Effector memory CD4-positive, alpha-beta T cell (primary cell): Measurements from ENCODE around the gene ZNF697.

Source experiments
- DNase-seq, 3 donors: peaks; one replicate each; pipeline ENCODE4 v3.0.0-alpha.2; 2020
- H3K27ac ChIP-seq: 2 replicates; pipeline ENCODE4 v1.7.0; 2013; ENCODE audit warnings: mild to moderate bottlenecking, low read length, moderate library complexity; ENCODE audit not compliant: insufficient read depth, poor library complexity, severe bottlenecking
- H3K27me3 ChIP-seq: replicated peaks from 2 replicates; pipeline ENCODE4 v1.7.0; 2013; ENCODE audit warnings: mild to moderate bottlenecking, low read length; ENCODE audit not compliant: insufficient read depth, control insufficient read depth, poor library complexity, severe bottlenecking
- H3K36me3 ChIP-seq: 2 replicates; pipeline ENCODE4 v1.7.0; 2013; ENCODE audit warnings: mild to moderate bottlenecking, low read length, moderate library complexity; ENCODE audit not compliant: control insufficient read depth, insufficient read depth
- H3K4me1 ChIP-seq: 2 replicates; pipeline ENCODE4 v1.7.0; 2013; ENCODE audit warnings: low read length, mild to moderate bottlenecking; ENCODE audit not compliant: control insufficient read depth, insufficient read depth, poor library complexity, severe bottlenecking
- H3K4me3 ChIP-seq: 2 replicates; pipeline ENCODE4 v1.7.0; 2013; ENCODE audit warnings: low read length, low read depth, mild to moderate bottlenecking; ENCODE audit not compliant: insufficient read depth, poor library complexity, severe bottlenecking
- H3K9me3 ChIP-seq: 2 replicates; pipeline ENCODE4 v1.7.0; 2013; ENCODE audit warnings: mild to moderate bottlenecking, low read length, moderate library complexity; ENCODE audit not compliant: control insufficient read depth

Gene ZNF697

GRCh38 chr1:119680723-119681122 lies 32.7 kb upstream of the ZNF697 start:
- H3K4me1 ChIP-seq: no peaks in the 10 kb centered on the region
- no peak overlapping the region for H3K4me3 ChIP-seq
- H3K36me3 ChIP-seq: no peaks in the 10 kb centered on the region
- H3K9me3 ChIP-seq: no peaks in the 10 kb centered on the region
- no peaks in the 10 kb centered on the region for H3K27me3 ChIP-seq
- no peak for DNase-seq
- no peak overlapping the region for H3K27ac ChIP-seq

DNA sequence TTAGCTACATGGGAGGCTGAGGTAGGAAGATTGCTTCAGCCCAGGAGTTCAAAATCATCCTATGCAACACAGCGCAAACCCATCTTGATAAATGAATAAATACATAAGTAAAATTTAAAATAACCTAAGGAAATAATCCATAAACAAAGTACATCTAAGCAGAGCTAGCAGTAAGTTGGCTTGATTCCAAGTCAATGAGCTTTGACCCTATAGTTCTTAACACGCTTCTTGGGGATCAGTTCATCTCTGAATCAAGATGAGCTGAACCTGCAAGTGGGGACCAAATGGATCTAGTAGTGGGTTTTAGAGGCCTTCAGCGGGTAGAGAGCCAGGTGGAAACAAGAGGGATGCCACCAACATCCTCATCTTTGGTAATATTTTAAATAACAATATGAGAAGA lies 32.1 kb upstream of the ZNF697 start:
- no peaks in the 10 kb centered on the region for H3K27me3 ChIP-seq
- DNase-seq: no peak
- H3K9me3 ChIP-seq: no peaks in the 10 kb centered on the region
- no peak overlapping the region for H3K4me3 ChIP-seq
- H3K4me1 ChIP-seq: no peaks in the 10 kb centered on the region
- H3K36me3 ChIP-seq: no peaks in the 10 kb centered on the region
- H3K27ac ChIP-seq: no peak overlapping the region

GRCh38 chr1:119679223-119679622 lies 31.2 kb upstream of the ZNF697 start:
- H3K4me1 ChIP-seq: no peaks in the 10 kb centered on the region
- H3K4me3 ChIP-seq: no peak overlapping the region
- H3K27me3 ChIP-seq: peaks cover 2% of the 10 kb centered on the region
- H3K36me3 ChIP-seq: no peaks in the 10 kb centered on the region
- no peak for DNase-seq
- no peak overlapping the region for H3K27ac ChIP-seq
- H3K9me3 ChIP-seq: no peaks in the 10 kb centered on the region

DNA sequence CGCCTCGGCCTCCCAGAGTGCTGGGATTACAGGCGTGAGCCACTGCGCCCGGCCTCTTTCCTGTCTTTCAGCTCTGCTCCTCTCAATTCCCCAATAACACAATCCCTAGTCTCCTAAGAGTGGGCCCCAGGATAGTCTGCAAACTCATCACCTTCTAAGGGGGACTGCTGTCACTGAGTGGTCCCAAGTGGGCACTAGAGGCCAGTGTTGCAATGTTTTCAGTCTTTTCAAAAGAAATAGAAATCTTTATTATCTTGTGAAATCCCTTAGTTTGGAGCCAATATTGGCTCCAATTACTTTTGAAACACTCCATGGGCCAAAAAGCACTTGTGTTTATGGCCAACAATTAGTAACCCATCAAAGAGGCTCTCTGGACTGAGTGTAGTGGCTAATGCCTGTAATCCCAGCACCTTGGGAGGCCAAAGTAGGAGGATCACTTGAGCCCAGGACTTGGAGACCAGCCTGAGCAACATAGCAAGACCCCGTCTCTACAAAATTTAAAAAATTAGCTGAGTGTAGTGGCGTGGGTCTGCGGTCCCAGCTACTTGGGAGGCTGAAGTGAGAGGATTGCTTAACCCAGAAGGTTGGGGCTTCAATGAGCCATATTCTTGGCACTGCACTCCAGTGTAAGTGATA lies 28.6 kb upstream of the ZNF697 start:
- Histone ChIP-seq H3K27me3 (peaks cover 2% of the 10 kb centered on the region), H3K4me3 (no peak overlapping the region), H3K27ac (no peak overlapping the region), H3K9me3 (no peaks in the 10 kb centered on the region), H3K36me3 (no peaks in the 10 kb centered on the region), H3K4me1 (no peaks in the 10 kb centered on the region)
- no peak for DNase-seq

DNA sequence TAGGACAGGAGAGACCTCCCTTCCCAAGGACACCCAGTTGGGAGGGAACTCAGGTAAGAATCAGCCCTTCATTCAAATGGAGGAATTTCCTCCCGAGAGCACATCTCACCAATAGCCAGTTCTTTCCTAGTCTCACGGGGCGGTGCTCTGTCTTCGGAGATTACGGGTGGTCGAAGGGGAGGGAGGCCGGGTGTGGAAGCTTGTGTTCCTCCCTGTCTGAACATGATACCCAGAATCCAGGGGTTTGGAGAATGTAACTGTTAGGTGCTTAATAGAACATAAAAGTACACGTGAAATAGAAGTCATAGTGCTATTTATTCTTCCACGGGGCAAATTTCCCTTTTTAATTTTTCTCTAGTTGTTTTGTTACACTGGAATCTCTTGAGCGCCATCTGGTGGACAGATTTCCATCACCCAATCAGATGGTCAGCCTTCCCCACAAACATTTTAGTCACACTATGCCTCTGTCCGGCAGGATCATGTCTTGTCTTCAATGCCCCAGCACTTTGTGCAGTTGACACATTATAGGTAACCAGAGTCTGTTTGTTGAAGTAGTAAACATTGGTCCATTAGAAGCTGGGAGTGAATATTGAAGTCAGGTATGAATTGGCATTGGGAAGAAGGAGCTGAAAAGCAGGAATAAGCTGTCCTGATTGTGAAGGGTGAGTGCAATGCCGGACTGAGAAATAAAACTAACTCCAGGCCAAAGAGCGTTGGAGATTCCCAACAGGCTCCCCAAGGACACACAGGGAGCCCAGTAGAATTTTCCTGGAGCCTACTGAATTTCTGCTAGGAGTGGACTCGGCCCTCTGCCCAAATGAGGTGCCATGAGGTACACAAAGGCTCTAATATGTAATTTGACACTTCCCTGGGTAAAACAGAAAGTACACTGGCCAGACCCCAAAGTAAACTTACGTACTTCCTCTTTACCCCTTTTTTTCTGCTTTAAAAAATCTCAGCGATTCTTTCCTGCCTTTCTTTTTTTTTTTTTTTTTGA lies 27.6 kb upstream of the ZNF697 start:
- peak in 1 of 3 donors; percentile 27 for DNase-seq
- Histone ChIP-seq H3K9me3 (no peaks in the 10 kb centered on the region), H3K36me3 (no peaks in the 10 kb centered on the region), H3K27me3 (peaks cover 2% of the 10 kb centered on the region), H3K4me3 (peak overlapping the region; percentile 24), H3K27ac (no peak overlapping the region), H3K4me1 (no peaks in the 10 kb centered on the region)

GRCh38 chr1:119674835-119675289 lies 26.8 kb upstream of the ZNF697 start:
- Histone ChIP-seq H3K4me1 (no peaks in the 10 kb centered on the region), H3K9me3 (no peaks in the 10 kb centered on the region), H3K27ac (no peak overlapping the region), H3K27me3 (peaks cover 2% of the 10 kb centered on the region), H3K4me3 (no peak overlapping the region), H3K36me3 (no peaks in the 10 kb centered on the region)
- DNase-seq: no peak

DNA sequence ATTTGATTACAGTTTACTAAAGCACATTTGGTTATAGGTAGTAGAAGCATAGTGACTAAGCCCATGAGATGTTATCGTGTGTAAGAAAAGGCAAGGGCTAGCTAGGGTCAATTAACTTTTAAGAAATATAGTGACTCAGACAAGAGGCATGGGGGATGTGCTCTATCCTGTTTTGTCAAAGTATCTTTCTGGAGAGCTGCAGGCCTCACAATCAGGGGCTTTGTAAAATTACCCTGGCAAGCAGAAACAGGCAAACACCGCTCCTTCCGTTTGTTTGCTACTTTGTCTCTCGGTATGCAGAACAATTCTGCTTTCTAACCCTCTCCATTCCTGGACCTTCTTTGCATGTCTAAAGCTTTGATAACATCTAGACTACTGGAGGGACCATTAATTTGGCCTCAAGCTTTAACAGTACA lies 26.1 kb upstream of the ZNF697 start:
- Histone ChIP-seq H3K36me3 (no peaks in the 10 kb centered on the region), H3K4me3 (no peak overlapping the region), H3K27ac (no peak overlapping the region), H3K4me1 (no peaks in the 10 kb centered on the region), H3K27me3 (peaks cover 2% of the 10 kb centered on the region), H3K9me3 (no peaks in the 10 kb centered on the region)
- DNase-seq: no peak

- Histone ChIP-seq H3K27ac (no peak overlapping the region), H3K4me1 (no peaks in the 10 kb centered on the region), H3K27me3 (peaks cover 2% of the 10 kb centered on the region), H3K9me3 (no peaks in the 10 kb centered on the region), H3K4me3 (no peak overlapping the region), H3K36me3 (no peaks in the 10 kb centered on the region)
- no peak for DNase-seq
Measured at GRCh38 chr1:119673171-119673940, 25.3 kb upstream of the ZNF697 start.

DNA sequence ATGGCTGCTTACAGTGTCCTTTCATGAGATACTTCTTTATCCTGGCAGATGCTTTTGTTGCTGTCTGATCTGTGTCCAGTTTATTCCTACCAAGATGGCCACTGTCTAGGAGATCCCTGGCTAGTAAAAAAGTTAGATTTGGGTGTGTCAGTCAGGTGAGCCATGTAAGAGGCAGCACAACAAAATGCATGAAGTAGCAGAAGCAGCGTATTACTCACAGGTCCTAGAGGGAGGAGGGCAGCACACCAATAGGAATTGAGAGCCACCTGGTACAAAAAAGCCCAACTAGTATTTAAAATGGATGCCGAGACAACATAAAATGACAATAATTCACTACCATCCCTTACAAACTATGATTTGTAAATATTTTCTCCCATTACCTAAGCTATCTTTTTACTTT lies 22.8 kb upstream of the ZNF697 start:
- DNase-seq: no peak
- Histone ChIP-seq H3K9me3 (no peaks in the 10 kb centered on the region), H3K27ac (no peak overlapping the region), H3K27me3 (peaks cover 2% of the 10 kb centered on the region), H3K4me1 (no peaks in the 10 kb centered on the region), H3K36me3 (no peaks in the 10 kb centered on the region), H3K4me3 (no peak overlapping the region)
